ENCODE data around the gene NES. TPM values are rescaled to one million over a fixed set of nuclear protein-coding genes. Genes with fewer than 3 reads are reported as not detected.

The NES gene
- total RNA-seq, 1 experiment from 2014 or later = 6.8 TPM

GRCh38 chr1:156708218-156708661 is 31.0 kb upstream of the NES start:
- Histone ChIP-seq H3K9me2 (ENCODE audit: insufficient read depth) (no peaks in the 10 kb centered on the region), H3K4me1 (replicated peaks; ENCODE audit: insufficient read depth) (peaks cover 64% of the 10 kb centered on the region), H3K4me3 (no peak overlapping the region), H3K27ac (no peak overlapping the region), H4K20me1 (ENCODE audit: insufficient read depth) (no peaks in the 10 kb centered on the region), H3K4me2 (no peak overlapping the region), H2AFZ (no peak overlapping the region), H3K9me3 (ENCODE audit: insufficient read depth, low read depth) (no peaks in the 10 kb centered on the region), H3K79me2 (ENCODE audit: low read depth) (peaks cover 15% of the 10 kb centered on the region), H3F3A (ENCODE audit: insufficient read depth, low read depth) (peaks cover 31% of the 10 kb centered on the region), H3K36me3 (ENCODE audit: low read depth) (no peaks in the 10 kb centered on the region), H3K27me3 (ENCODE audit: insufficient read depth, low read depth) (no peaks in the 10 kb centered on the region)
- no peak for DNase-seq
- POLR2A ChIA-PET (ENCODE audit: unreplicated experiment) = no interaction called here
- no peak for TF ChIP-seq CTCF (conservative IDR thresholded peaks at IDR 0.05)
- no peak for TF ChIP-seq EZH2 (IDR thresholded peaks at IDR 0.05; ENCODE audit: low read depth)
- CTCF ChIA-PET = interaction anchor here (3.8 to 8.4 kb wide), 2 partner anchors 18 kb away, joined by 21 to 109 read pairs; no protein-coding TSS in a partner anchor
- BruUV-seq (replicated peaks) = no TSS peak
- intact Hi-C loops (cut with micrococcal nuclease; ENCODE audit: unreplicated experiment) = no loop called here

GRCh38 chr1:156707417-156708217 is 30.4 kb upstream of the NES start:
- ChIA-PET POLR2A (ENCODE audit: unreplicated experiment) (interaction anchor here (0.7 kb wide), 1 partner anchor 14 kb away, joined by 11 read pairs; no protein-coding TSS in a partner anchor), CTCF (interaction anchor here (3.8 to 8.4 kb wide), 2 partner anchors 17 to 18 kb away, joined by 21 to 109 read pairs; no protein-coding TSS in a partner anchor)
- Histone ChIP-seq H3K27me3 (ENCODE audit: insufficient read depth, low read depth) (no peaks in the 10 kb centered on the region), H3K79me2 (ENCODE audit: low read depth) (peaks cover 21% of the 10 kb centered on the region), H3K27ac (no peak overlapping the region), H3K4me3 (no peak overlapping the region), H4K20me1 (ENCODE audit: insufficient read depth) (no peaks in the 10 kb centered on the region), H2AFZ (no peak overlapping the region), H3K9me3 (ENCODE audit: insufficient read depth, low read depth) (no peaks in the 10 kb centered on the region), H3K36me3 (ENCODE audit: low read depth) (no peaks in the 10 kb centered on the region), H3K4me1 (replicated peaks; ENCODE audit: insufficient read depth) (peaks cover 63% of the 10 kb centered on the region), H3K4me2 (no peak overlapping the region), H3K9me2 (ENCODE audit: insufficient read depth) (no peaks in the 10 kb centered on the region), H3F3A (ENCODE audit: insufficient read depth, low read depth) (peaks cover 25% of the 10 kb centered on the region)
- TF ChIP-seq CTCF (conservative IDR thresholded peaks at IDR 0.05) (no peak), EZH2 (IDR thresholded peaks at IDR 0.05; ENCODE audit: low read depth) (no peak)
- no peak for DNase-seq
- BruUV-seq (replicated peaks) = no TSS peak
- intact Hi-C loops (cut with micrococcal nuclease; ENCODE audit: unreplicated experiment) = no loop called here

- no peaks in the 10 kb centered on the region for H4K20me1 ChIP-seq (ENCODE audit: insufficient read depth)
- H2AFZ ChIP-seq = no peak overlapping the region
- peaks cover 23% of the 10 kb centered on the region for H3K79me2 ChIP-seq (ENCODE audit: low read depth)
- H3K4me2 ChIP-seq = no peak overlapping the region
- H3K27ac ChIP-seq = no peak overlapping the region
- CTCF ChIA-PET = interaction anchor here (0.6 to 8.4 kb wide), 3 partner anchors 17 to 48 kb away, joined by 3 to 109 read pairs (median 21); no protein-coding TSS in a partner anchor
- TF ChIP-seq EZH2 (IDR thresholded peaks at IDR 0.05; ENCODE audit: low read depth) (no peak), CTCF (conservative IDR thresholded peaks at IDR 0.05) (no peak)
- intact Hi-C loops (cut with micrococcal nuclease; ENCODE audit: unreplicated experiment) = loop anchor here (1.0 kb wide), 2 partner anchors 18 to 47 kb away; no protein-coding TSS in a partner anchor
- H3K36me3 ChIP-seq (ENCODE audit: low read depth) = no peaks in the 10 kb centered on the region
- H3K4me1 ChIP-seq (replicated peaks; ENCODE audit: insufficient read depth) = peaks cover 55% of the 10 kb centered on the region
- DNase-seq = peak in 1 of 2 experiments; percentile 25
- POLR2A ChIA-PET (ENCODE audit: unreplicated experiment) = interaction anchor here (0.6 to 2.3 kb wide), 3 partner anchors 14 to 34 kb away, joined by 3 to 28 read pairs (median 11); partner anchors contain the start of gene MRPL24
- peaks cover 19% of the 10 kb centered on the region for H3F3A ChIP-seq (ENCODE audit: insufficient read depth, low read depth)
- H3K4me3 ChIP-seq = no peak overlapping the region
- H3K9me2 ChIP-seq (ENCODE audit: insufficient read depth) = no peaks in the 10 kb centered on the region
- BruUV-seq (replicated peaks) = no TSS peak
- H3K9me3 ChIP-seq (ENCODE audit: insufficient read depth, low read depth) = no peaks in the 10 kb centered on the region
- H3K27me3 ChIP-seq (ENCODE audit: insufficient read depth, low read depth) = no peaks in the 10 kb centered on the region
Measured at GRCh38 chr1:156706657-156707416, 29.6 kb upstream of the NES start.

Data from PC-9 (cell line).